Measurements from ENCODE around the gene FARS2. TPM values are rescaled to one million over a fixed set of nuclear protein-coding genes. Genes with fewer than 3 reads are reported as not detected.

FARS2 gene
- total and polyA plus RNA-seq, 4 donors = 9.2 to 31.4 (median 19.4) TPM

DNA sequence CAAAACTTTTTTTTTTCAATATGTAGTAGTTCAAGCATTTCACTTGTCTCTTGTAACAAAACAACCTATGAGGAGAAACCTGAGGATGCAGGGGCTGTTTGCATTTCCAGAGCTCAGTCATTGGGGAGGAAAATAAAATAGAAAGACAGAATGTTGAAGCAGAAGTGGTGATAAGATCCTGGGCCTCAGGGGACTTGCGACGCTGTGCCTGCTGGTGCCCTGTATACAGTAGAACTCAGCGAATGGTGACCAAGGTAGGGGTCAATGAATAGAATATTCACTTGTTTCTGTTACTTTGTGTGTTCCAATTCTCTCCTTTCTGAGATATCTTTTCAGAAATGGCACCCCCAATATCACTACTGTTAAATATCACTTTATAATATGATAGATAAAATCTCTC, 271.6 kb downstream of the FARS2 start:
- H3K4me3 ChIP-seq = no peak overlapping the region
- 92 to 97% methylated on average over 3 of the region's 3 CpGs for WGBS, 2 donors
- no peak for DNase-seq

DNA sequence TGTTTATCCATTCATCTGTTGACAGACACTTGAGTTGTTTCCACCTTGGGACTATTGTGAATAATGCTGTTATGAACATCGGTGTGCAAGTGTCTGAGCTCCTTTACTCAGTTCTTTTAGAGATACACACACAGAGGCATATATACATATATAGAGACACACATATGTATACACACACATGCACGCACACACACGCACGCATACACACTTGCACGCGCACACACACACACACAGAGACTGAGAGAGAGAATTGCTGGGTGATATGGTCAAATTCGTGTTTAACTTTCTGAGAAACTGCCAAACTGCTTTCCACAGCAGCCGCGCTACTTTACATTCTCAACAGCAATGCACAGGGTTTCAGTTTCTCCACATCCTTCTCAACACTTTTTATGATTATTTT, 273.3 kb downstream of the FARS2 start:
- peaks cover 0 to 4% (median 0%) of the 10 kb centered on the region in 4 donors for H3K9me3 ChIP-seq (ENCODE audit: control insufficient read depth in 4 of 4, insufficient read depth in 3 of 4, low read length in 3 of 4)
- H3K4me3 ChIP-seq = no peak overlapping the region
- H3K27ac ChIP-seq (ENCODE audit: low read depth in 1 of 2, low read length in 1 of 2) = no peak overlapping the region
- no peaks in the 10 kb centered on the region for H3K27me3 ChIP-seq (ENCODE audit: control insufficient read depth in 3 of 3, insufficient read depth in 3 of 3, low read length in 2 of 3)
- no peak overlapping the region for H3K9ac ChIP-seq (ENCODE audit: insufficient read depth in 1 of 2, low read length in 2 of 2)
- DNase-seq = no peak
- TF ChIP-seq, protein P1, sequence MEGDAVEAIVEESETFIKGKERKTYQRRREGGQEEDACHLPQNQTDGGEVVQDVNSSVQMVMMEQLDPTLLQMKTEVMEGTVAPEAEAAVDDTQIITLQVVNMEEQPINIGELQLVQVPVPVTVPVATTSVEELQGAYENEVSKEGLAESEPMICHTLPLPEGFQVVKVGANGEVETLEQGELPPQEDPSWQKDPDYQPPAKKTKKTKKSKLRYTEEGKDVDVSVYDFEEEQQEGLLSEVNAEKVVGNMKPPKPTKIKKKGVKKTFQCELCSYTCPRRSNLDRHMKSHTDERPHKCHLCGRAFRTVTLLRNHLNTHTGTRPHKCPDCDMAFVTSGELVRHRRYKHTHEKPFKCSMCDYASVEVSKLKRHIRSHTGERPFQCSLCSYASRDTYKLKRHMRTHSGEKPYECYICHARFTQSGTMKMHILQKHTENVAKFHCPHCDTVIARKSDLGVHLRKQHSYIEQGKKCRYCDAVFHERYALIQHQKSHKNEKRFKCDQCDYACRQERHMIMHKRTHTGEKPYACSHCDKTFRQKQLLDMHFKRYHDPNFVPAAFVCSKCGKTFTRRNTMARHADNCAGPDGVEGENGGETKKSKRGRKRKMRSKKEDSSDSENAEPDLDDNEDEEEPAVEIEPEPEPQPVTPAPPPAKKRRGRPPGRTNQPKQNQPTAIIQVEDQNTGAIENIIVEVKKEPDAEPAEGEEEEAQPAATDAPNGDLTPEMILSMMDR (IDR thresholded peaks at IDR 0.05; ENCODE audit: control extremely low read depth, extremely low read depth) = no peak
- H3K4me1 ChIP-seq (ENCODE audit: control insufficient read depth in 5 of 5, insufficient read depth in 5 of 5, low read length in 5 of 5) = peaks cover 0 to 3% (median 0%) of the 10 kb centered on the region in 5 donors
- ATAC-seq (ENCODE audit: insufficient read depth, low FRiP score) = no peak
- WGBS, 2 donors = 86 to 91% methylated on average over 9 of the region's 9 CpGs
- no peaks in the 10 kb centered on the region for H3K36me3 ChIP-seq (ENCODE audit: control insufficient read depth in 4 of 4, insufficient read depth in 4 of 4, low read length in 4 of 4)

More for the DNA sequence above, 271.6 kb downstream of the FARS2 start:
- H3K27ac ChIP-seq (ENCODE audit: low read depth in 1 of 2, low read length in 1 of 2) = no peak overlapping the region
- no peak overlapping the region for H3K9ac ChIP-seq (ENCODE audit: insufficient read depth in 1 of 2, low read length in 2 of 2)
- H3K9me3 ChIP-seq (ENCODE audit: control insufficient read depth in 4 of 4, insufficient read depth in 3 of 4, low read length in 3 of 4) = peaks cover 0 to 4% (median 0%) of the 10 kb centered on the region in 4 donors
- TF ChIP-seq, protein P1 (IDR thresholded peaks at IDR 0.05; ENCODE audit: control extremely low read depth, extremely low read depth) = no peak
- H3K36me3 ChIP-seq (ENCODE audit: control insufficient read depth in 4 of 4, insufficient read depth in 4 of 4, low read length in 4 of 4) = no peaks in the 10 kb centered on the region
- H3K27me3 ChIP-seq (ENCODE audit: control insufficient read depth in 3 of 3, insufficient read depth in 3 of 3, low read length in 2 of 3) = no peaks in the 10 kb centered on the region
- peaks cover 0 to 3% (median 0%) of the 10 kb centered on the region in 5 donors for H3K4me1 ChIP-seq (ENCODE audit: control insufficient read depth in 5 of 5, insufficient read depth in 5 of 5, low read length in 5 of 5)
- no peak for ATAC-seq (ENCODE audit: insufficient read depth, low FRiP score)

DNA sequence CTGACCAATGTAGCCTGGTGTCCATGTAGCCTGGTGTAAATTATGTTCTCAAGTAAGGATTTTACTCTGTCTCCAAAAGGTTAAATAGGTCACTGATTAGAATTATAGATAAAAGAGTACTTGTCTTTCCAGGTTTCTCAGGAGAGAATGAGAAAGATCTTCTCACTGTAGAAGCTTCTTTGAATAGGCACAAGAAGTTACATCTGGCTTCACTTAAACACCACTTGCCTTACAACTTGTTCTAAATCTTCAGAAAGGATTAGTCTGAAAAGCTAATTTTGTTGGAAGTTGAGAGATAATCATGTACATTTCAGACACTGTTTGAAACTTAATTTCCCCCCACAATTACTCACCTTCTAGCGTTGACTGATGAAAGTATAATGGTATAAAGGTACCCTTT, 275.3 kb downstream of the FARS2 start:
- H3K36me3 ChIP-seq (ENCODE audit: control insufficient read depth in 4 of 4, insufficient read depth in 4 of 4, low read length in 4 of 4) = peaks cover 0 to 1% (median 0%) of the 10 kb centered on the region in 4 donors
- peaks cover 0 to 4% (median 0%) of the 10 kb centered on the region in 4 donors for H3K9me3 ChIP-seq (ENCODE audit: control insufficient read depth in 4 of 4, insufficient read depth in 3 of 4, low read length in 3 of 4)
- H3K4me3 ChIP-seq = no peak overlapping the region
- no peak overlapping the region for H3K27ac ChIP-seq (ENCODE audit: low read depth in 1 of 2, low read length in 1 of 2)
- TF ChIP-seq, protein P1 (IDR thresholded peaks at IDR 0.05; ENCODE audit: control extremely low read depth, extremely low read depth) = no peak
- peaks cover 0 to 3% (median 0%) of the 10 kb centered on the region in 5 donors for H3K4me1 ChIP-seq (ENCODE audit: control insufficient read depth in 5 of 5, insufficient read depth in 5 of 5, low read length in 5 of 5)
- H3K9ac ChIP-seq (ENCODE audit: insufficient read depth in 1 of 2, low read length in 2 of 2) = no peak overlapping the region
- ATAC-seq (ENCODE audit: insufficient read depth, low FRiP score) (no peak), DNase-seq (no peak)
- no peaks in the 10 kb centered on the region for H3K27me3 ChIP-seq (ENCODE audit: control insufficient read depth in 3 of 3, insufficient read depth in 3 of 3, low read length in 2 of 3)
- WGBS, 2 donors = 85 to 98% methylated on average over 1 of the region's 1 CpG

DNA sequence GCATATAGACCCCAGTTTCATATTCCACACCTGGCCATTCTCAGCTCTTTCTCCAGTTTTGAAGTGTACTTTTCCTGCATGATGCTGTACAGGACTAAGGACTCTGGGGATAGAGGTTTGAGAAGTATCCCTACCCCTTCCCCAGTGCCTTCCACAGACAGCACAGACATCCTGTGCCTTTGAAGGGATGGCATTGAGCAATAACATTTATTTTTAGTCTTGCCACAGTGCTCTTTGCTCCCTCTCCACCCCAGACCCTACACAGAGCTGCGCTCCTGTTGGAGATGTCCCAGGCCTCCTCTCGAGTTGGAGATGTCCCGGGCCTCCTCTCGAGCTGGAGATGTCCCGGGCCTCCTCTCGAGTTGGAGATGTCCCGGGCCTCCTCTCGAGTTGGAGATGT, 275.8 kb downstream of the FARS2 start:
- H3K9ac ChIP-seq (ENCODE audit: insufficient read depth in 1 of 2, low read length in 2 of 2) = no peak overlapping the region
- ATAC-seq (ENCODE audit: insufficient read depth, low FRiP score) (no peak), DNase-seq (no peak)
- WGBS, 2 donors = 93 to 94% methylated on average over 8 of the region's 8 CpGs
- H3K27ac ChIP-seq (ENCODE audit: low read depth in 1 of 2, low read length in 1 of 2) = no peak overlapping the region
- no peaks in the 10 kb centered on the region for H3K27me3 ChIP-seq (ENCODE audit: control insufficient read depth in 3 of 3, insufficient read depth in 3 of 3, low read length in 2 of 3)
- TF ChIP-seq, protein P1 (IDR thresholded peaks at IDR 0.05; ENCODE audit: control extremely low read depth, extremely low read depth) = no peak
- H3K4me3 ChIP-seq = no peak overlapping the region
- peaks cover 0 to 3% (median 0%) of the 10 kb centered on the region in 5 donors for H3K4me1 ChIP-seq (ENCODE audit: control insufficient read depth in 5 of 5, insufficient read depth in 5 of 5, low read length in 5 of 5)
- H3K9me3 ChIP-seq (ENCODE audit: control insufficient read depth in 4 of 4, insufficient read depth in 3 of 4, low read length in 3 of 4) = peaks cover 0 to 4% (median 0%) of the 10 kb centered on the region in 4 donors
- peaks cover 0 to 1% (median 0%) of the 10 kb centered on the region in 4 donors for H3K36me3 ChIP-seq (ENCODE audit: control insufficient read depth in 4 of 4, insufficient read depth in 4 of 4, low read length in 4 of 4)
